GM19372 (cell line): ENCODE measurements around the gene USP46.

Experiments used
- ATAC-seq: cut with Tn5 transposase; IDR thresholded peaks from one replicate; pipeline ENCODE4 v1.9.1; 2021; ENCODE audit warnings: mild to moderate bottlenecking, low read depth, moderate library complexity; ENCODE audit not compliant: unreplicated experiment

USP46 gene

GRCh38 chr4:52622564-52622963, 36.5 kb downstream of the USP46 start:
- no peak for ATAC-seq

GRCh38 chr4:52621567-52621966, 37.5 kb downstream of the USP46 start:
- no peak for ATAC-seq

GRCh38 chr4:52619591-52619931, 39.5 kb downstream of the USP46 start:
- ATAC-seq: no peak

- no peak for ATAC-seq
Observed at GRCh38 chr4:52618795-52619590, 40.1 kb downstream of the USP46 start.

- ATAC-seq: no peak
Observed at GRCh38 chr4:52617336-52618020, 41.6 kb downstream of the USP46 start.

GRCh38 chr4:52614241-52614640, 44.9 kb downstream of the USP46 start:
- no peak for ATAC-seq

- ATAC-seq: no peak
Observed at GRCh38 chr4:52612341-52612740, 46.8 kb downstream of the USP46 start.

- no peak for ATAC-seq
Observed at GRCh38 chr4:52611030-52611555, 48.0 kb downstream of the USP46 start.

- ATAC-seq: no peak
Observed at GRCh38 chr4:52606726-52607125, 52.4 kb downstream of the USP46 start.

- no peak for ATAC-seq
Observed at GRCh38 chr4:52606040-52606439, 53.1 kb downstream of the USP46 start.

- ATAC-seq: no peak
Observed at GRCh38 chr4:52604215-52604614, 54.9 kb downstream of the USP46 start.

GRCh38 chr4:52600275-52600674, 58.8 kb downstream of the USP46 start:
- no peak for ATAC-seq

- ATAC-seq: no peak
Observed at GRCh38 chr4:52595001-52595400, 64.1 kb downstream of the USP46 start.

- ATAC-seq: no peak
Observed at GRCh38 chr4:52592287-52592686, 66.8 kb downstream of the USP46 start.

- no peak for ATAC-seq
Observed at GRCh38 chr4:52588771-52589591, 70.1 kb downstream of the USP46 start.

- peak; percentile 78 for ATAC-seq
Observed at GRCh38 chr4:52588097-52588496, 71.0 kb downstream of the USP46 start.

GRCh38 chr4:52586069-52586468, 73.0 kb downstream of the USP46 start:
- no peak for ATAC-seq

GRCh38 chr4:52585379-52585778, 73.7 kb downstream of the USP46 start:
- no peak for ATAC-seq

- ATAC-seq: no peak
Observed at GRCh38 chr4:52579602-52580272, 79.4 kb downstream of the USP46 start.

- ATAC-seq: no peak
Observed at GRCh38 chr4:52578951-52579350, 80.2 kb downstream of the USP46 start.

- no peak for ATAC-seq
Observed at GRCh38 chr4:52577624-52577962, 81.5 kb downstream of the USP46 start.
